Large intestine (tissue), 3 donors: Measurements from ENCODE around the gene CCDC192. TPM values are rescaled to one million over a fixed set of nuclear protein-coding genes. Genes with fewer than 3 reads are reported as not detected.
A peak's percentile ranks its signal among the peaks of the same experiment; 100 is the strongest.

Experiments
- DNase-seq, 2 donors: peaks; one replicate each; pipeline versions ENCODE4 v3.0.0 to v3.0.0-alpha.2; 2013
- H3K27ac ChIP-seq: one replicate; pipeline ENCODE4 v1.5.1; 2013; ENCODE audit warnings: low read length
- H3K27me3 ChIP-seq: 2 replicates; pipeline ENCODE4 v1.6.1; 2013; ENCODE audit warnings: low read length; ENCODE audit not compliant: control insufficient read depth, insufficient read depth
- H3K36me3 ChIP-seq: 2 replicates; pipeline ENCODE4 v1.6.1; 2013; ENCODE audit warnings: low read length; ENCODE audit not compliant: control insufficient read depth, insufficient read depth
- H3K4me1 ChIP-seq: one replicate; pipeline ENCODE4 v1.6.1; 2013; ENCODE audit warnings: low read length; ENCODE audit not compliant: control insufficient read depth, insufficient read depth
- H3K4me3 ChIP-seq: one replicate; pipeline ENCODE4 v1.5.1; 2013; ENCODE audit warnings: low read length
- H3K9me3 ChIP-seq: one replicate; pipeline ENCODE4 v1.6.1; 2013; ENCODE audit warnings: mild to moderate bottlenecking, low read depth, low read length, moderate library complexity; ENCODE audit not compliant: control insufficient read depth
- WGBS: methylation state at CpG from one replicate; pipeline ENCODE4 v1.1.5; 2013; ENCODE audit warnings: low lambda C conversion rate; ENCODE audit not compliant: insufficient coverage; 5-methylcytosine and 5-hydroxymethylcytosine counted together
- polyA plus RNA-seq: library from polyadenylated mRNA; unstranded; fragments of 120-200 nt; gene quantifications from one replicate; pipeline ENCODE4 v1.2.1, GENCODE V29; 2013

The CCDC192 gene
- polyA plus RNA-seq, 1 donor, result 0.39 TPM

GRCh38 chr5:127912411-127912810 is 209.2 kb downstream of the CCDC192 start:
- Histone ChIP-seq H3K9me3 (no peaks in the 10 kb centered on the region), H3K4me3 (no peak overlapping the region), H3K36me3 (no peaks in the 10 kb centered on the region), H3K27me3 (no peaks in the 10 kb centered on the region), H3K27ac (no peak overlapping the region), H3K4me1 (peaks cover 11% of the 10 kb centered on the region)
- 100% methylated on average over 1 of the region's 3 CpGs for WGBS
- DNase-seq, result no peak

GRCh38 chr5:127916885-127917573 is 213.8 kb downstream of the CCDC192 start:
- H3K4me3 ChIP-seq, result no peak overlapping the region
- peaks cover 8% of the 10 kb centered on the region for H3K4me1 ChIP-seq
- peaks cover 7% of the 10 kb centered on the region for H3K27me3 ChIP-seq
- peaks cover 3% of the 10 kb centered on the region for H3K9me3 ChIP-seq
- H3K36me3 ChIP-seq, result no peaks in the 10 kb centered on the region
- H3K27ac ChIP-seq, result no peak overlapping the region
- 38% methylated on average over 2 of the region's 3 CpGs for WGBS
- peak in 1 of 2 donors; percentile 72 for DNase-seq

- H3K27me3 ChIP-seq, result peaks cover 9% of the 10 kb centered on the region
- no CpG with 5 or more reads among the region's 5 CpGs for WGBS
- H3K27ac ChIP-seq, result no peak overlapping the region
- no peaks in the 10 kb centered on the region for H3K36me3 ChIP-seq
- no peak for DNase-seq
- peaks cover 3% of the 10 kb centered on the region for H3K9me3 ChIP-seq
- H3K4me3 ChIP-seq, result no peak overlapping the region
- H3K4me1 ChIP-seq, result peaks cover 8% of the 10 kb centered on the region
Observed at GRCh38 chr5:127919006-127919796, 216.0 kb downstream of the CCDC192 start.

GRCh38 chr5:127919818-127920217 is 216.6 kb downstream of the CCDC192 start:
- no peak for DNase-seq
- peaks cover 8% of the 10 kb centered on the region for H3K4me1 ChIP-seq
- no peak overlapping the region for H3K27ac ChIP-seq
- no peaks in the 10 kb centered on the region for H3K36me3 ChIP-seq
- peaks cover 3% of the 10 kb centered on the region for H3K9me3 ChIP-seq
- peaks cover 9% of the 10 kb centered on the region for H3K27me3 ChIP-seq
- H3K4me3 ChIP-seq, result no peak overlapping the region

- peaks cover 3% of the 10 kb centered on the region for H3K9me3 ChIP-seq
- peaks cover 8% of the 10 kb centered on the region for H3K4me1 ChIP-seq
- no peak for DNase-seq
- no peak overlapping the region for H3K27ac ChIP-seq
- H3K36me3 ChIP-seq, result no peaks in the 10 kb centered on the region
- no peak overlapping the region for H3K4me3 ChIP-seq
- H3K27me3 ChIP-seq, result peaks cover 9% of the 10 kb centered on the region
Observed at GRCh38 chr5:127920936-127921335, 217.7 kb downstream of the CCDC192 start.

- no peaks in the 10 kb centered on the region for H3K36me3 ChIP-seq
- H3K4me1 ChIP-seq, result peaks cover 7% of the 10 kb centered on the region
- no peak for DNase-seq
- no peak overlapping the region for H3K27ac ChIP-seq
- H3K9me3 ChIP-seq, result peaks cover 3% of the 10 kb centered on the region
- peaks cover 9% of the 10 kb centered on the region for H3K27me3 ChIP-seq
- 80% methylated on average over 1 of the region's 2 CpGs for whole genome bisulfite sequencing
- H3K4me3 ChIP-seq, result no peak overlapping the region
Observed at GRCh38 chr5:127922603-127923002, 219.4 kb downstream of the CCDC192 start.

- Histone ChIP-seq H3K9me3 (peaks cover 3% of the 10 kb centered on the region), H3K27me3 (peaks cover 9% of the 10 kb centered on the region), H3K4me3 (no peak overlapping the region), H3K36me3 (no peaks in the 10 kb centered on the region), H3K4me1 (peaks cover 7% of the 10 kb centered on the region), H3K27ac (no peak overlapping the region)
- DNase-seq, result no peak
- no CpG with 5 or more reads among the region's 2 CpGs for WGBS
Observed at GRCh38 chr5:127923804-127924570, 220.8 kb downstream of the CCDC192 start.

GRCh38 chr5:127924606-127925005 is 221.4 kb downstream of the CCDC192 start:
- Histone ChIP-seq H3K36me3 (no peaks in the 10 kb centered on the region), H3K4me1 (peaks cover 7% of the 10 kb centered on the region), H3K27me3 (peaks cover 5% of the 10 kb centered on the region), H3K27ac (no peak overlapping the region), H3K9me3 (peaks cover 3% of the 10 kb centered on the region), H3K4me3 (no peak overlapping the region)
- WGBS, result 20% methylated on average over 1 of the region's 1 CpG
- no peak for DNase-seq

- Histone ChIP-seq H3K4me3 (no peak overlapping the region), H3K36me3 (no peaks in the 10 kb centered on the region), H3K27me3 (peaks cover 2% of the 10 kb centered on the region), H3K4me1 (peaks cover 7% of the 10 kb centered on the region), H3K27ac (no peak overlapping the region), H3K9me3 (peaks cover under 1% of the 10 kb centered on the region)
- no peak for DNase-seq
- WGBS, result 71% methylated on average over 2 of the region's 4 CpGs
Observed at GRCh38 chr5:127925916-127926315, 222.7 kb downstream of the CCDC192 start.

GRCh38 chr5:127926974-127927373 is 223.8 kb downstream of the CCDC192 start:
- WGBS, result 100% methylated on average over 3 of the region's 3 CpGs
- H3K36me3 ChIP-seq, result no peaks in the 10 kb centered on the region
- no peak overlapping the region for H3K4me3 ChIP-seq
- peaks cover 7% of the 10 kb centered on the region for H3K4me1 ChIP-seq
- no peaks in the 10 kb centered on the region for H3K9me3 ChIP-seq
- no peak overlapping the region for H3K27ac ChIP-seq
- no peak for DNase-seq
- peaks cover 2% of the 10 kb centered on the region for H3K27me3 ChIP-seq
